GM12878 (cell line): ENCODE measurements around the gene ABCA4. TPM values are rescaled to one million over a fixed set of nuclear protein-coding genes. Genes with fewer than 3 reads are reported as not detected.

ENCODE experiments used
- ATAC-seq: fragments of 200-7000 bp; cut with Tn5 transposase; 3 replicates; pipeline ENCODE4 v1.9.1; 2020; ENCODE audit warnings: mild to moderate bottlenecking, moderate library complexity
- BruUV-seq: library from RNA; stranded (reverse); fragments of 400-500 nt; replicated peaks from 2 replicates; lab custom pipeline; 2021; lab: Mats Ljungman, UMichigan
- CTCF ChIA-PET: fragments of 300-600 bp; sonication (Branson Sonifier 250); formaldehyde crosslinking; extraction: SDS; loops from one replicate; lab custom pipeline; 2021; ENCODE audit warnings: inconsistent platforms; lab: Yijun Ruan, JAX
- POLR2A ChIA-PET: fragments of 350-600 bp; formaldehyde crosslinking; extraction: SDS; loops from one replicate; lab custom pipeline; 2021; ENCODE audit warnings: inconsistent platforms; lab: Charles Lee
- RAD21 ChIA-PET: fragments of 300-600 bp; sonication (Branson Sonifier 250); formaldehyde crosslinking; loops from one replicate; lab custom pipeline; 2023; ENCODE audit warnings: antibody characterized with exemption; ENCODE audit not compliant: unreplicated experiment; lab: Charles Lee
- SMC1A ChIA-PET: fragments of 300-600 bp; sonication (Branson Sonifier 250); formaldehyde crosslinking; loops from one replicate; lab custom pipeline; 2023; ENCODE audit not compliant: unreplicated experiment, uncharacterized antibody; lab: Charles Lee
- DNase-seq: peaks from one replicate; pipeline ENCODE4 v3.0.0-alpha.2; 2011; ENCODE audit warnings: low read depth, low spot score
- FAIRE-seq: peaks from 3 replicates; lab custom pipeline; 2011; peaks lifted over from hg19 to GRCh38; lab: Jason Lieb, UNC
- H2AFZ ChIP-seq: 2 replicates; pipeline ENCODE4 v1.6.0; 2011; ENCODE audit warnings: low read depth, low read length, control low read depth; ENCODE audit not compliant: control insufficient read depth
- H3K27ac ChIP-seq: 2 replicates; pipeline ENCODE4 v1.5.1; 2011; ENCODE audit warnings: control low read depth; ENCODE audit not compliant: control insufficient read depth, insufficient read depth
- H3K27me3 ChIP-seq, 2 experiments: replicated peaks in 1 of 2; 2 replicates each; pipeline versions ENCODE4 v1.6.0 to v1.6.1; 2011; ENCODE audit warnings: low read length in 1 of 2; ENCODE audit not compliant: control insufficient read depth in 2 of 2, insufficient read depth in 2 of 2
- H3K36me3 ChIP-seq, 2 experiments: 2 replicates each; pipeline ENCODE4 v1.5.1; 2011; ENCODE audit warnings: low read length in 1 of 2; ENCODE audit not compliant: control insufficient read depth in 2 of 2, insufficient read depth in 2 of 2
- H3K4me1 ChIP-seq: 2 replicates; pipeline ENCODE4 v1.6.1; 2011; ENCODE audit warnings: mild to moderate bottlenecking, low read length, moderate library complexity, mixed read lengths; ENCODE audit not compliant: control insufficient read depth, insufficient read depth
- H3K4me2 ChIP-seq: 2 replicates; pipeline ENCODE4 v1.6.0; 2011; ENCODE audit warnings: control low read depth; ENCODE audit not compliant: control insufficient read depth, insufficient read depth
- H3K4me3 ChIP-seq: fragments of 200-600 bp; sonication (generic); 2 replicates; pipeline ENCODE4 v1.5.1; 2016
- H3K79me2 ChIP-seq: 2 replicates; pipeline ENCODE4 v1.6.0; 2011; ENCODE audit warnings: low read length; ENCODE audit not compliant: control insufficient read depth, insufficient read depth
- H3K9ac ChIP-seq: 2 replicates; pipeline ENCODE4 v1.8.0; 2011; ENCODE audit warnings: low read length, control low read depth, mixed read lengths; ENCODE audit not compliant: control insufficient read depth, insufficient read depth
- H3K9me3 ChIP-seq: replicated peaks from 3 replicates; pipeline ENCODE4 v1.5.1; 2011; ENCODE audit warnings: mild to moderate bottlenecking, low read length; ENCODE audit not compliant: control insufficient read depth, insufficient read depth
- H4K20me1 ChIP-seq: 2 replicates; pipeline ENCODE4 v1.6.0; 2011; ENCODE audit not compliant: control insufficient read depth, insufficient read depth
- IRF5 ChIP-seq: fragments of 450-650 bp; IDR thresholded peaks from 2 replicates; pipeline ENCODE4 v1.6.1; 2017; ENCODE audit warnings: borderline replicate concordance
- KAT2A ChIP-seq: conservative IDR thresholded peaks from 2 replicates; pipeline ENCODE4 v1.6.1; 2011; ENCODE audit warnings: low read depth, low read length; ENCODE audit not compliant: control insufficient read depth
- STAT3 ChIP-seq: IDR thresholded peaks from 2 replicates; pipeline ENCODE4 v1.6.1; 2011; ENCODE audit warnings: low read depth, low read length, improper control_type of control experiment
- TARDBP ChIP-seq: IDR thresholded peaks from 2 replicates; pipeline ENCODE4 v1.6.1; 2016; ENCODE audit warnings: borderline replicate concordance
- TBL1XR1 ChIP-seq: IDR thresholded peaks from 2 replicates; pipeline ENCODE4 v1.6.1; 2012; ENCODE audit warnings: low read depth, low read length, improper control_type of control experiment
- ZBTB40 ChIP-seq: fragments of 450-650 bp; IDR thresholded peaks from 2 replicates; pipeline ENCODE4 v1.6.1; 2016; ENCODE audit warnings: mild to moderate bottlenecking, moderate library complexity, borderline replicate concordance
- WGBS: methylation state at CpG from one replicate; pipeline ENCODE4 v1.1.6; 2016; ENCODE audit warnings: low lambda C conversion rate; ENCODE audit not compliant: insufficient replicate concordance, insufficient coverage; ENCODE audit errors: missing lambda C conversion rate; 5-methylcytosine and 5-hydroxymethylcytosine counted together
- in situ Hi-C: fragments of 300-500 bp; cut with MboI; formaldehyde crosslinking; loops from 9 replicates; pipeline ENCODE4 v1.14.3; 2018; ENCODE audit warnings: mixed read lengths
- intact Hi-C: fragments of 100-400 bp; cut with micrococcal nuclease; formaldehyde crosslinking; loops from one replicate; pipeline ENCODE4 v1.14.2; 2022; ENCODE audit not compliant: unreplicated experiment
- polyA plus RNA-seq, 11 experiments: library from polyadenylated mRNA; depleted of rRNA in 4 of 11; unstranded in 6 of 11; stranded (reverse) in 5 of 11; fragments of >200 nt; fragmentation: Nextera tagmentation in 4 of 11; fragmentation: Illumina TruSeq in 1 of 11; extraction: Ambion mirVana in 4 of 11; extraction: Trizol in 1 of 11; gene quantifications; 1 replicate in 1 of 11; 2 replicates in 10 of 11; pipeline versions ENCODE4 v1.2.1 to v1.2.3, GENCODE V29; 2011 to 2016; ENCODE audit warnings: inconsistent platforms in 2 of 11, missing spikeins in 2 of 11, low read depth in 1 of 11
- total RNA-seq, 4 experiments: library from RNA; depleted of rRNA in 3 of 4; stranded (reverse); fragments of >200 nt in 3 of 4; fragmentation: Illumina TruSeq in 1 of 4; extraction: Trizol in 1 of 4; gene quantifications; 2 replicates each; pipeline versions ENCODE4 v1.2.1 to v1.2.3, GENCODE V29; 2013 to 2021
- TF ChIP-seq, protein P1 (sequence below): fragments of 450-650 bp; IDR thresholded peaks from 2 replicates; pipeline ENCODE4 v1.6.1; 2014; ENCODE audit warnings: mild to moderate bottlenecking

ABCA4 gene
- total and polyA plus RNA-seq, 10 of the 15 experiments (the other 5 are each of a cell fraction or from before 2014, with no cell fraction given): 0.03 to 0.28 (median 0.11) TPM; not detected in 3

DNA sequence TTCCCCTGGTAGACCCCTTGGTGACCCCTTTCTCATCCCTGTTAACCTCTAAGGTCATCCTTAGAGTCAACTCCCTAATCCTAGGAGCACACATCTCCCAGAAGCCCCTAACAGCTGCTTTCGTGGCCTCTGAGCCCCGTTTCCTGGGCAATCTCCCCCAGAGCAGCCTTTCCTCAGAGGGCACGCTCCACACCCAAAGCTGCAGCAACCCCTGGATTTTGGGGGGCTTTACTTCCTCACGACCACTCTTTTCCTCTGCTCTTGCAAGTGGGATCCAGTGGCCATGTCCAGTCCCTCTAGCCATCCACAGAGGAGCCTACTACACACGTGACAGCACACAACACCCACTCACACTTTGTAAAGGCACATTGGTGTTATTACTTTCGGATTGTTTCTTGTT lies 13.8 kb downstream of the ABCA4 start:
- Histone ChIP-seq H4K20me1 (no peaks in the 10 kb centered on the region), H3K4me3 (no peak overlapping the region), H3K4me2 (no peak overlapping the region), H3K79me2 (no peaks in the 10 kb centered on the region), H3K27ac (no peak overlapping the region), H3K36me3 (no peaks in the 10 kb centered on the region), H3K9ac (no peak overlapping the region), H2AFZ (no peak overlapping the region), H3K9me3 (no peaks in the 10 kb centered on the region), H3K4me1 (peaks cover 11% of the 10 kb centered on the region), H3K27me3 (peaks cover 0 to 1% of the 10 kb centered on the region in 2 experiments; a peak in 2 of 4 replicates)
- SMC1A ChIA-PET: interaction anchor here (0.6 kb wide), 1 partner anchor 15 kb away, joined by 3 read pairs; no protein-coding TSS in a partner anchor
- TF ChIP-seq ZBTB40: no peak
- no peak for TF ChIP-seq IRF5
- no peak for TF ChIP-seq TARDBP
- TF ChIP-seq STAT3: no peak
- TF ChIP-seq, protein P1, sequence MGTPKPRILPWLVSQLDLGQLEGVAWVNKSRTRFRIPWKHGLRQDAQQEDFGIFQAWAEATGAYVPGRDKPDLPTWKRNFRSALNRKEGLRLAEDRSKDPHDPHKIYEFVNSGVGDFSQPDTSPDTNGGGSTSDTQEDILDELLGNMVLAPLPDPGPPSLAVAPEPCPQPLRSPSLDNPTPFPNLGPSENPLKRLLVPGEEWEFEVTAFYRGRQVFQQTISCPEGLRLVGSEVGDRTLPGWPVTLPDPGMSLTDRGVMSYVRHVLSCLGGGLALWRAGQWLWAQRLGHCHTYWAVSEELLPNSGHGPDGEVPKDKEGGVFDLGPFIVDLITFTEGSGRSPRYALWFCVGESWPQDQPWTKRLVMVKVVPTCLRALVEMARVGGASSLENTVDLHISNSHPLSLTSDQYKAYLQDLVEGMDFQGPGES: no peak
- no peak for TF ChIP-seq KAT2A
- no peak for TF ChIP-seq TBL1XR1
- in situ Hi-C loops (no loop called here), intact Hi-C loops (no loop called here)
- no TSS peak for BruUV-seq
- POLR2A ChIA-PET: no interaction called here
- DNase-seq (no peak), ATAC-seq (no peak), FAIRE-seq (no peak)
- CTCF ChIA-PET: no interaction called here
- RAD21 ChIA-PET: no interaction called here
- 0% methylated on average over 6 of the region's 6 CpGs for WGBS
